ENCODE results near the gene ZNF148.

The ZNF148 gene

DNA sequence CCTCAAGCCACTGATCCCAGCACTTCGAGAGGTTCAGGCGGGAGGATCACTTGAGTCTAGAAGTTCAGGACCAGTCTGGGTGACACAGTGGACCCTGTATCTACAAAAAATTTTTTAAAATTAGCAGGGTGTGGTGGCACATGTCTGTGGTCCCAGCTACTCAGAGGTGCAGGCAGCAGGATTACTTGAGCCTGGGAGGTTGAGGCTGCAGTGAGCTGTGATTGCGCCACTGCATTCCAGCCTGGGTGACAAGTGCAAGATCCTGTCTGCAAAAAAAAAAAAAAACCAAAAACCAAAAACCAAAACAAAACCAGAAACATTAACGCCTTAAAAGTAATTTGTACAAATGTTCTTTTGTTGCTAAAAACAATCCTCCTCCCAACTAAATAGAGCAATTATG lies 134.6 kb downstream of the ZNF148 start:
- TF ChIP-seq ZFX (IDR thresholded peaks at IDR 0.05): no peak
- TF ChIP-seq, protein P1, sequence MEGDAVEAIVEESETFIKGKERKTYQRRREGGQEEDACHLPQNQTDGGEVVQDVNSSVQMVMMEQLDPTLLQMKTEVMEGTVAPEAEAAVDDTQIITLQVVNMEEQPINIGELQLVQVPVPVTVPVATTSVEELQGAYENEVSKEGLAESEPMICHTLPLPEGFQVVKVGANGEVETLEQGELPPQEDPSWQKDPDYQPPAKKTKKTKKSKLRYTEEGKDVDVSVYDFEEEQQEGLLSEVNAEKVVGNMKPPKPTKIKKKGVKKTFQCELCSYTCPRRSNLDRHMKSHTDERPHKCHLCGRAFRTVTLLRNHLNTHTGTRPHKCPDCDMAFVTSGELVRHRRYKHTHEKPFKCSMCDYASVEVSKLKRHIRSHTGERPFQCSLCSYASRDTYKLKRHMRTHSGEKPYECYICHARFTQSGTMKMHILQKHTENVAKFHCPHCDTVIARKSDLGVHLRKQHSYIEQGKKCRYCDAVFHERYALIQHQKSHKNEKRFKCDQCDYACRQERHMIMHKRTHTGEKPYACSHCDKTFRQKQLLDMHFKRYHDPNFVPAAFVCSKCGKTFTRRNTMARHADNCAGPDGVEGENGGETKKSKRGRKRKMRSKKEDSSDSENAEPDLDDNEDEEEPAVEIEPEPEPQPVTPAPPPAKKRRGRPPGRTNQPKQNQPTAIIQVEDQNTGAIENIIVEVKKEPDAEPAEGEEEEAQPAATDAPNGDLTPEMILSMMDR (conservative IDR thresholded peaks at IDR 0.05): no peak
- H3K27ac ChIP-seq: no peak overlapping the region

DNA sequence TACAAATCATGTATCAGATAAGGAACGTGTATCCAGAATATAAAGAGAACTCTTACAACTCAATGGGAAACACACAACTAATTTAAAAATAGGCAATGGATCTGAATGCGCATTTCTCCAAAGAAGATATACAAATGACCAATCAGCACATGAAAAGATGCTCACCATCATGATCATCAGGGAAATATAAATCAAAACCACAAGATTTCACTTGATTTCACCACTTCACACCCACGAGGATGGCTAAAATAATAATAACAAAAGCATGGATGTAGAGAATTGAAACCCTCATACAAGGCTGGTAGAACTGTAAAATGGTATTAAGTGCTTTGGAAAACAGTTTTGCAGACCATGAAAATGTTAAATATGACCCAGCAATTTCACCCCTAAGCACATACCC lies 135.9 kb downstream of the ZNF148 start:
- H3K27ac ChIP-seq: no peak overlapping the region
- TF ChIP-seq ZFX (IDR thresholded peaks at IDR 0.05): no peak
- TF ChIP-seq, protein P1 (conservative IDR thresholded peaks at IDR 0.05): no peak

DNA sequence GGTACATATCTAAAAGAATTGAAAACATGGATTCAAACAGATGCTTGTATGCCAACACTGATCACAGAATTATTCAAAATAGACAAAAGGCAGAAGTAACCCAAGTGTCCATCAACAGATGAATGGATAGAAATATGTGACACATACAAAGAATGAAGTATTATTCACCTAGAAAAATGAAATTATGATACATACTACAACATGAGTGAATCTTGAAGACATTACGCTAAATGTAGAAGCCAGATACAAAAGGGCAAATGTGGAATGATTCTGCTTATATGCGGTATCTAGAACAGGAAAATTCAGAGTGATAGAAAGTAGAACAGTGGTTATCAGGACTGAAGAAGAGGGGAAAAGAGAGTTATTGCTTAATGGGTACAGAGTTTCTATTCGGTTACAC lies 136.4 kb downstream of the ZNF148 start:
- no peak overlapping the region for H3K27ac ChIP-seq
- TF ChIP-seq, protein P1 (conservative IDR thresholded peaks at IDR 0.05): no peak
- TF ChIP-seq ZFX (IDR thresholded peaks at IDR 0.05): no peak

DNA sequence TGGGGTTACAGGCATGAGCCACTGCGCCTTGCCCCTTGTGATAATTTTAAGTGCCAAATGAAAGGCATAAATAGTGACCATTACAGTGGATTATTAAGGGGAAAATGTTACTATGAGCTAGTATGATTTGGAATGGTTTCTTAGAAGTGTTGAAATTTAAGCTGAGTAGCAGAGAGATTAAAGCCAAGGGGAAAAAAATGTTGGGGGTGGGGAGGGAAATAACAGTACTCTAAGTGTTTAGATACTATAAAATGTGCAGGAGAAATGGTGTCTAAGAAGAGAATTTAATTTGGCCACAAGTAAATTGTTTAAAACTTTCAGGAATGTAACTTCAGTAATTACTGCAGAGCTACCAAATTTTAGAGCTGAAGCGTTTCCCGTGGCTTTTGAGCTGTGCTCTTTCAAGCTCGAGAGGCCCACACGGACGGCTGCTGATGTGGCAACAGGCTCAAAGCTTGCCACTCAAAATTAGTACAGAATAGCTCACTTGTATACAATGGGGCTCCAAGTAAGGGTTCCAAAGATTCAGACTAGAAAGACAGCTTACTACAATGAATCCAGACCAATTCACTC lies 138.7 kb downstream of the ZNF148 start:
- no peak for TF ChIP-seq ZFX (IDR thresholded peaks at IDR 0.05)
- TF ChIP-seq, protein P1 (conservative IDR thresholded peaks at IDR 0.05): no peak
- no peak overlapping the region for H3K27ac ChIP-seq

DNA sequence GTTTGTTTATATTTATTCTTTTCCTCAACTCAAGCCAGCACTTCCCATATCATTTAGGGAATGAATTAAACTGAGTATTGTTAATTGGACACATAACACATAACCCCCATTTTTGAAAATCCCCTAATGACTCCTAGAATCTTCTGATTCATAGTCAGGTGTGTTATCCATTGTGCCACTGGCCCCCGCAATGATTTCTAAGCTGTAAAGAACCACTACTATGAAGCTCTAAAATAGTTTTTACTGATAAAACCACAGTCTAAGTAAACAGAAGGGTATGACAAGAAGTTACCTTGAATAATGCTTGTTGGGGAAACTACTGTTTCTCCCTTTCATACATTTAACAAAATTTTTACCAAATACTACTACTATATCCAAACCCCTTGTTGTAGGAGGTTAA lies 140.3 kb downstream of the ZNF148 start:
- H3K27ac ChIP-seq: no peak overlapping the region
- TF ChIP-seq, protein P1 (conservative IDR thresholded peaks at IDR 0.05): no peak
- TF ChIP-seq ZFX (IDR thresholded peaks at IDR 0.05): no peak

DNA sequence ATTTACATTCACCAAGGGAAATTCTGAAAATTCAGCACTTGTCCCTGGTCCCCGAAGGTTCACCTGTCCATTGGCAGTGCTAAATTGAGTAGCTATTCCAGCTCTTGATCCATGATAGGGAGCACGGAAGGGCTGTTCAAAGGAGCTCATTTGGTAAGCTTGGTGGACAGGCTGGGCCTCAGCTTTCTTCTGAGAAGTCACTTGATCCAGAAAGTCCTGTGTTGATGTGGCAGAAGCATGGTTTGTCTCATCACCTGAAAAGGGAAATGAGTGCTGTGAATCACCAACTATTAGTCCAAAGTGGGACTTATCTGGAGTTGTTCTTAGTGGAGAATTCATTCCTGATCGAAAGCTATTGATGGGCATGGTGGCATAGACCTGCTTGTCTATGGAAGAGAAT lies 142.7 kb downstream of the ZNF148 start:
- TF ChIP-seq, protein P1 (conservative IDR thresholded peaks at IDR 0.05): no peak
- TF ChIP-seq ZFX (IDR thresholded peaks at IDR 0.05): no peak
- H3K27ac ChIP-seq: no peak overlapping the region

DNA sequence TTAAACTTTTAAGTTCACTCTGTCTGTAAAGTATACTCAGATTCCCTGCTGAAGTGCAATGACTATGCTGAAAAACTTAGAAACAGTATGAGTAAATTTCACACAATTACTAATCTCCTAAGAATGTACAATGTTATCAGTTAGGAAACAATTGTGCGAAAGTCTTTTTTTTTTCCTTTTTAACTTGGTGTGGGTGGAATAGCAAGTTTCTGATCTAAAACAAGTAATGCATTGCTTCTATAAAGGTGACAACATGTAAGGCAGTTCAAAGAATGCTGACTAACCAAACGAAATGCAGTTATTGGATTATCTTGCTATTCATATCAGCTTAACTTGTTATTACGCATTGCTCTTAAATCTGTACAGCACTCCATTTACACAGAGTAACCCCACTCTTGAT lies 143.2 kb downstream of the ZNF148 start:
- H3K27ac ChIP-seq: no peak overlapping the region
- TF ChIP-seq, protein P1 (conservative IDR thresholded peaks at IDR 0.05): no peak

Measured in C4-2B (cell line).